NCI-H226 (cell line): ENCODE results near the gene SLC39A7.

Experiments used
- DNase-seq: peaks from one replicate; pipeline ENCODE4 v3.0.0-alpha.2; 2015

Gene SLC39A7

GRCh38 chr6:33191383-33192104, 9.1 kb upstream of the SLC39A7 start:
- no peak for DNase-seq

GRCh38 chr6:33192105-33192646, 8.5 kb upstream of the SLC39A7 start, which contains the start of gene COL11A2:
Gene COL11A2, minus strand, starts transcription at chr6:33192467. Its CDS starts 227 bp downstream, at chr6:33192240.
- no peak for DNase-seq

GRCh38 chr6:33192671-33193602, 7.7 kb upstream of the SLC39A7 start:
- no peak for DNase-seq

GRCh38 chr6:33193619-33194018, 7.0 kb upstream of the SLC39A7 start:
- no peak for DNase-seq

GRCh38 chr6:33194431-33194979, 6.2 kb upstream of the SLC39A7 start:
- no peak for DNase-seq

GRCh38 chr6:33195304-33196165, 5.1 kb upstream of the SLC39A7 start:
- DNase-seq = no peak

- DNase-seq = peak; percentile 67
Observed at GRCh38 chr6:33197431-33198048, 3.1 kb upstream of the SLC39A7 start.

GRCh38 chr6:33198159-33198852, 2.4 kb upstream of the SLC39A7 start:
- no peak for DNase-seq

- no peak for DNase-seq
Observed at GRCh38 chr6:33198853-33199436, 1.7 kb upstream of the SLC39A7 start.

GRCh38 chr6:33199687-33200218, 914 bp upstream of the SLC39A7 start:
- DNase-seq = peak; percentile 48

- DNase-seq = no peak
Observed at GRCh38 chr6:33201147-33201545, 479 bp downstream of the SLC39A7 start.

GRCh38 chr6:33201935-33202334, 1.3 kb downstream of the SLC39A7 start:
- no peak for DNase-seq

- no peak for DNase-seq
Observed at GRCh38 chr6:33202799-33203198, 2.1 kb downstream of the SLC39A7 start.

- DNase-seq = no peak
Observed at GRCh38 chr6:33203443-33204164, 2.9 kb downstream of the SLC39A7 start.

GRCh38 chr6:33204165-33204414, 3.4 kb downstream of the SLC39A7 start:
- DNase-seq = no peak

- peak; percentile 93 for DNase-seq
Observed at GRCh38 chr6:33204415-33205190, 3.9 kb downstream of the SLC39A7 start, which contains the start of gene HSD17B8. Gene HSD17B8, plus strand, starts transcription at chr6:33204655. Its CDS starts 14 bp downstream, at chr6:33204669.

GRCh38 chr6:33205191-33206026, 4.7 kb downstream of the SLC39A7 start:
- peak; percentile 99 for DNase-seq
